HepG2 (cell line): ENCODE measurements around the gene AGRN. TPM values are rescaled to one million over a fixed set of nuclear protein-coding genes. Genes with fewer than 3 reads are reported as not detected.

Experiments
- ATF7-NPFF ChIP-seq: sonication (generic); formaldehyde crosslinking; IDR thresholded peaks from 2 replicates; pipeline ENCODE4 v1.8.1; 2023; ENCODE audit warnings: mild to moderate bottlenecking, low read depth, missing genetic modification reagents, moderate library complexity
- BORCS8-MEF2B ChIP-seq: sonication (generic); formaldehyde crosslinking; IDR thresholded peaks from 2 replicates; pipeline ENCODE4 v1.8.0; 2022; ENCODE audit warnings: mild to moderate bottlenecking, missing genetic modification reagents
- DMAP1 ChIP-seq: IDR thresholded peaks from 2 replicates; pipeline ENCODE4 v1.6.1; 2016
- FOSL2 ChIP-seq: sonication (generic); formaldehyde crosslinking; IDR thresholded peaks from 2 replicates; pipeline ENCODE4 v1.4.0; 2020; ENCODE audit warnings: missing genetic modification reagents
- JUN ChIP-seq: sonication (generic); formaldehyde crosslinking; IDR thresholded peaks from 2 replicates; pipeline ENCODE4 v1.4.0; 2020; ENCODE audit warnings: mild to moderate bottlenecking, missing genetic modification reagents
- PCBP1 ChIP-seq: fragments of 200-400 bp; formaldehyde crosslinking; IDR thresholded peaks from 2 replicates; pipeline ENCODE4 v1.6.1; 2017; ENCODE audit warnings: mild to moderate bottlenecking, low read depth, low read length, borderline replicate concordance
- RBAK ChIP-seq: sonication (generic); formaldehyde crosslinking; IDR thresholded peaks from 2 replicates; pipeline ENCODE4 v1.5.1; 2020; ENCODE audit warnings: mild to moderate bottlenecking, missing genetic modification reagents
- RXRA ChIP-seq: sonication (generic); formaldehyde crosslinking; IDR thresholded peaks from 2 replicates; pipeline ENCODE4 v1.5.1; 2020; ENCODE audit warnings: missing genetic modification reagents
- RXRB ChIP-seq: IDR thresholded peaks from 2 replicates; pipeline ENCODE4 v1.6.1; 2016; ENCODE audit warnings: borderline replicate concordance, missing genetic modification reagents, missing compliant biosample characterization
- SP5 ChIP-seq: IDR thresholded peaks from 2 replicates; pipeline ENCODE4 v1.6.1; 2016; ENCODE audit warnings: low read depth, borderline replicate concordance
- TARDBP ChIP-seq: sonication (generic); formaldehyde crosslinking; IDR thresholded peaks from 2 replicates; pipeline ENCODE4 v1.8.0; 2022; ENCODE audit warnings: mild to moderate bottlenecking, missing genetic modification reagents
- ZNF232 ChIP-seq: sonication (generic); formaldehyde crosslinking; IDR thresholded peaks from 2 replicates; pipeline ENCODE4 v1.4.0; 2020; ENCODE audit warnings: missing genetic modification reagents, borderline replicate concordance
- ZNF317 ChIP-seq: sonication (generic); formaldehyde crosslinking; IDR thresholded peaks from 2 replicates; pipeline ENCODE4 v1.5.0; 2020; ENCODE audit warnings: mild to moderate bottlenecking, missing genetic modification reagents
- ZNF501 ChIP-seq: sonication (generic); formaldehyde crosslinking; IDR thresholded peaks from 2 replicates; pipeline ENCODE4 v1.5.1; 2020; ENCODE audit warnings: mild to moderate bottlenecking, moderate library complexity, missing genetic modification reagents
- ZNF674 ChIP-seq: sonication (generic); formaldehyde crosslinking; IDR thresholded peaks from 2 replicates; pipeline ENCODE4 v1.5.0; 2020; ENCODE audit warnings: low read depth, mild to moderate bottlenecking, missing genetic modification reagents
- ZNF891 ChIP-seq: sonication (generic); formaldehyde crosslinking; IDR thresholded peaks from 2 replicates; pipeline ENCODE4 v1.5.0; 2020; ENCODE audit warnings: mild to moderate bottlenecking, missing genetic modification reagents
- polyA plus RNA-seq, 8 experiments: library from polyadenylated mRNA; depleted of rRNA in 3 of 8; stranded (reverse) in 7 of 8; unstranded in 1 of 8; fragments of >200 nt; fragmentation: Illumina TruSeq in 4 of 8; extraction: Trizol in 4 of 8; gene quantifications; 2 replicates each; pipeline versions ENCODE4 v1.2.1 to v1.2.3, GENCODE V29; 2011 to 2016; ENCODE audit warnings: low read depth in 4 of 8, missing spikeins in 1 of 8, mixed read lengths in 1 of 8; ENCODE audit not compliant: insufficient read depth in 1 of 8
- total RNA-seq, 5 experiments: library from RNA; depleted of rRNA; stranded (reverse); fragments of >200 nt; fragmentation: Illumina TruSeq; extraction: Trizol; gene quantifications; 2 replicates each; pipeline ENCODE4 v1.2.3, GENCODE V29; 2016; ENCODE audit warnings: low read depth in 1 of 5
- TF ChIP-seq, protein P1 (sequence below): sonication (generic); formaldehyde crosslinking; IDR thresholded peaks from 2 replicates; pipeline ENCODE4 v1.8.0; 2022; ENCODE audit warnings: mild to moderate bottlenecking, missing genetic modification reagents; ENCODE audit not compliant: insufficient replicate concordance
- TF ChIP-seq, protein P2 (sequence below): sonication (generic); formaldehyde crosslinking; IDR thresholded peaks from 2 replicates; pipeline ENCODE4 v1.8.0; 2022; ENCODE audit warnings: missing genetic modification reagents, mild to moderate bottlenecking, moderate library complexity, borderline replicate concordance
- TF ChIP-seq, protein P3 (sequence below): sonication (generic); formaldehyde crosslinking; conservative IDR thresholded peaks from 2 replicates; pipeline ENCODE4 v1.8.0; 2022; ENCODE audit warnings: mild to moderate bottlenecking, moderate library complexity, missing genetic modification reagents
- TF ChIP-seq, protein P4 (sequence below): sonication (generic); formaldehyde crosslinking; IDR thresholded peaks from 2 replicates; pipeline ENCODE4 v1.8.1; 2023; ENCODE audit warnings: missing genetic modification reagents, mild to moderate bottlenecking, borderline replicate concordance
- TF ChIP-seq, protein P5 (sequence below): sonication (generic); formaldehyde crosslinking; IDR thresholded peaks from 2 replicates; pipeline ENCODE4 v1.4.0; 2020; ENCODE audit warnings: low read depth, mild to moderate bottlenecking, missing genetic modification reagents

Gene AGRN
- total and polyA plus RNA-seq, 2 of the 13 experiments (the other 11 are each of a cell fraction or from before 2014, with no cell fraction given): 29.8 to 65.2 TPM

DNA sequence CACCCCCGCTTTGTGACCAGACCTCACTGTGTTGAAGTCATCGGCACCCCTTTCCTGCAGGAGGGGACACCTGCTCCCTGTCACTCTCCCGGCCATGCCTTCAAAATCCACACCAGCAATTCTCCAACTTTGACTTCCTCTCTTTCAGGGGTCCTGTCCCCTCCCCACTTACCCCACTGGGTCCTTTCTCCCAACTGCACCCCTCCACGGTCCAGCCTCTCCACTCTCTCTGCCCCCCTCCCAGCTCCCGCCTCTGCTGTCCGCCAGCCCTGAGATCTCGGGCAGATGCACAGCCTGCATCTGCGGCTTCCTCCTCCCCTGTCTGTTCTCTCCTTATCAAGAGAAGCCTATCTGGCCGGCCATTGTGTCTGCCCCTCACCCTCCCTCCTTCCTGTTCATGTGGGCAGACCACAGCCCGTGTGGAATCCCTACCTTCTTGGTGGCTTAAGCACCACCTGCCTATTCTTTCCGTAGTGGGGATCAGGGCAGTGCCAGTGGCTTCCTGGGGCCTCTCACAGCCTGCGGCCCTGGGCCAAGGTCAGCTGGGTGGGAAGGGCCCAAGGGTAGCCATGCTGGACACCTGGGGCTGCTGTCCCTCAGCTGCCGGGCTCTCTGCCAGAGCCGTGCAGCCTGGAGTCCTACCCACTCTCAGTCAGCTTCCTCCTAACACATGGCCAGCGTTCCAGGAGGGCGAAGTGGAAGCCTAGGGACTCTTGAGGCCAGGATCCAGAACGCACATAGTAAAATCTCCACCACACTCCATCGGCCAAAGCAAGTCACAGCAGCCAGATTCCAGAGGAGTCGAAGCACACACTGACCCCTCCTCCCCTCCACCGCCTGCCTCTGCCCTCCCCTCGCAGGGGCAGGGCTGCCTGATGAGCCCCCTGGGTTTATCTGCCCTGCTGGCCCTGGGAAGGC, 14.9 kb upstream of the AGRN start (continued):
- 0 out of 2 replicates have a peak, but pooled peaks have one; percentile 18 for TF ChIP-seq ZNF674 (CRISPR knock-in tag)
- TF ChIP-seq ZNF232 (CRISPR knock-in tag): no peak
- TF ChIP-seq, protein P1, sequence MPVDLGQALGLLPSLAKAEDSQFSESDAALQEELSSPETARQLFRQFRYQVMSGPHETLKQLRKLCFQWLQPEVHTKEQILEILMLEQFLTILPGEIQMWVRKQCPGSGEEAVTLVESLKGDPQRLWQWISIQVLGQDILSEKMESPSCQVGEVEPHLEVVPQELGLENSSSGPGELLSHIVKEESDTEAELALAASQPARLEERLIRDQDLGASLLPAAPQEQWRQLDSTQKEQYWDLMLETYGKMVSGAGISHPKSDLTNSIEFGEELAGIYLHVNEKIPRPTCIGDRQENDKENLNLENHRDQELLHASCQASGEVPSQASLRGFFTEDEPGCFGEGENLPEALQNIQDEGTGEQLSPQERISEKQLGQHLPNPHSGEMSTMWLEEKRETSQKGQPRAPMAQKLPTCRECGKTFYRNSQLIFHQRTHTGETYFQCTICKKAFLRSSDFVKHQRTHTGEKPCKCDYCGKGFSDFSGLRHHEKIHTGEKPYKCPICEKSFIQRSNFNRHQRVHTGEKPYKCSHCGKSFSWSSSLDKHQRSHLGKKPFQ (CRISPR knock-in tag): peak; percentile 73
- TF ChIP-seq SP5 (CRISPR knock-in tag): 0 out of 2 replicates have a peak, but pooled peaks have one; percentile 26
- TF ChIP-seq FOSL2 (CRISPR knock-in tag): 0 out of 2 replicates have a peak, but pooled peaks have one; percentile 42
- TF ChIP-seq, protein P2, sequence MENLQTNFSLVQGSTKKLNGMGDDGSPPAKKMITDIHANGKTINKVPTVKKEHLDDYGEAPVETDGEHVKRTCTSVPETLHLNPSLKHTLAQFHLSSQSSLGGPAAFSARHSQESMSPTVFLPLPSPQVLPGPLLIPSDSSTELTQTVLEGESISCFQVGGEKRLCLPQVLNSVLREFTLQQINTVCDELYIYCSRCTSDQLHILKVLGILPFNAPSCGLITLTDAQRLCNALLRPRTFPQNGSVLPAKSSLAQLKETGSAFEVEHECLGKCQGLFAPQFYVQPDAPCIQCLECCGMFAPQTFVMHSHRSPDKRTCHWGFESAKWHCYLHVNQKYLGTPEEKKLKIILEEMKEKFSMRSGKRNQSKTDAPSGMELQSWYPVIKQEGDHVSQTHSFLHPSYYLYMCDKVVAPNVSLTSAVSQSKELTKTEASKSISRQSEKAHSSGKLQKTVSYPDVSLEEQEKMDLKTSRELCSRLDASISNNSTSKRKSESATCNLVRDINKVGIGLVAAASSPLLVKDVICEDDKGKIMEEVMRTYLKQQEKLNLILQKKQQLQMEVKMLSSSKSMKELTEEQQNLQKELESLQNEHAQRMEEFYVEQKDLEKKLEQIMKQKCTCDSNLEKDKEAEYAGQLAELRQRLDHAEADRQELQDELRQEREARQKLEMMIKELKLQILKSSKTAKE (CRISPR knock-in tag): peak; percentile 66; the same call in 1 of the 2 replicates
- TF ChIP-seq, protein P3, sequence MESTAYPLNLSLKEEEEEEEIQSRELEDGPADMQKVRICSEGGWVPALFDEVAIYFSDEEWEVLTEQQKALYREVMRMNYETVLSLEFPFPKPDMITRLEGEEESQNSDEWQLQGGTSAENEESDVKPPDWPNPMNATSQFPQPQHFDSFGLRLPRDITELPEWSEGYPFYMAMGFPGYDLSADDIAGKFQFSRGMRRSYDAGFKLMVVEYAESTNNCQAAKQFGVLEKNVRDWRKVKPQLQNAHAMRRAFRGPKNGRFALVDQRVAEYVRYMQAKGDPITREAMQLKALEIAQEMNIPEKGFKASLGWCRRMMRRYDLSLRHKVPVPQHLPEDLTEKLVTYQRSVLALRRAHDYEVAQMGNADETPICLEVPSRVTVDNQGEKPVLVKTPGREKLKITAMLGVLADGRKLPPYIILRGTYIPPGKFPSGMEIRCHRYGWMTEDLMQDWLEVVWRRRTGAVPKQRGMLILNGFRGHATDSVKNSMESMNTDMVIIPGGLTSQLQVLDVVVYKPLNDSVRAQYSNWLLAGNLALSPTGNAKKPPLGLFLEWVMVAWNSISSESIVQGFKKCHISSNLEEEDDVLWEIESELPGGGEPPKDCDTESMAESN (CRISPR knock-in tag): 0 out of 2 replicates have a peak, but pooled peaks have one; percentile 45
- TF ChIP-seq ZNF317 (CRISPR knock-in tag): no peak
- 0 out of 2 replicates have a peak, but pooled peaks have one; percentile 41 for TF ChIP-seq BORCS8-MEF2B (CRISPR knock-in tag)
- 0 out of 2 replicates have a peak, but pooled peaks have one; percentile 63 for TF ChIP-seq DMAP1 (CRISPR knock-in tag)
- peak; percentile 63; the same call in 1 of the 2 replicates for TF ChIP-seq TARDBP (CRISPR knock-in tag)
- TF ChIP-seq, protein P4, sequence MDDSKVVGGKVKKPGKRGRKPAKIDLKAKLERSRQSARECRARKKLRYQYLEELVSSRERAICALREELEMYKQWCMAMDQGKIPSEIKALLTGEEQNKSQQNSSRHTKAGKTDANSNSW (CRISPR knock-in tag): no peak
- peak; percentile 90 for TF ChIP-seq ZNF891 (CRISPR knock-in tag)
- 0 out of 2 replicates have a peak, but pooled peaks have one; percentile 36 for TF ChIP-seq PCBP1
- peak; percentile 41 for TF ChIP-seq RXRB (CRISPR knock-in tag)
- peak; percentile 45; the same call in 1 of the 2 replicates for TF ChIP-seq RXRA (CRISPR knock-in tag)
- TF ChIP-seq, protein P5, sequence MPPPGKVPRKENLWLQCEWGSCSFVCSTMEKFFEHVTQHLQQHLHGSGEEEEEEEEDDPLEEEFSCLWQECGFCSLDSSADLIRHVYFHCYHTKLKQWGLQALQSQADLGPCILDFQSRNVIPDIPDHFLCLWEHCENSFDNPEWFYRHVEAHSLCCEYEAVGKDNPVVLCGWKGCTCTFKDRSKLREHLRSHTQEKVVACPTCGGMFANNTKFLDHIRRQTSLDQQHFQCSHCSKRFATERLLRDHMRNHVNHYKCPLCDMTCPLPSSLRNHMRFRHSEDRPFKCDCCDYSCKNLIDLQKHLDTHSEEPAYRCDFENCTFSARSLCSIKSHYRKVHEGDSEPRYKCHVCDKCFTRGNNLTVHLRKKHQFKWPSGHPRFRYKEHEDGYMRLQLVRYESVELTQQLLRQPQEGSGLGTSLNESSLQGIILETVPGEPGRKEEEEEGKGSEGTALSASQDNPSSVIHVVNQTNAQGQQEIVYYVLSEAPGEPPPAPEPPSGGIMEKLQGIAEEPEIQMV: peak; percentile 49; the same call in 1 of the 2 replicates
- no peak for TF ChIP-seq JUN (CRISPR knock-in tag)
- TF ChIP-seq ATF7-NPFF (CRISPR knock-in tag): 0 out of 2 replicates have a peak, but pooled peaks have one; percentile 32
- TF ChIP-seq RBAK (CRISPR knock-in tag): no peak
- no peak; the same call in 1 of the 2 replicates for TF ChIP-seq ZNF501 (CRISPR knock-in tag)
